H1 (cell line): Measurements from ENCODE around the gene CYP46A1. TPM values are rescaled to one million over a fixed set of nuclear protein-coding genes. Genes with fewer than 3 reads are reported as not detected.
A peak's percentile ranks its signal among the peaks of the same experiment; 100 is the strongest.

ENCODE experiments used
- CTCF ChIA-PET: fragments of 300-600 bp; sonication (Branson Sonifier 250); formaldehyde crosslinking; loops from one replicate; lab custom pipeline; 2021; ENCODE audit not compliant: partially characterized antibody; lab: Charles Lee
- POLR2A ChIA-PET: fragments of 300-600 bp; sonication (Branson Sonifier 250); formaldehyde crosslinking; loops from one replicate; lab custom pipeline; 2021; ENCODE audit warnings: inconsistent platforms; ENCODE audit not compliant: partially characterized antibody; lab: Charles Lee
- DNase-seq, 2 experiments: peaks; one replicate each; pipeline versions ENCODE4 v3.0.0 to v3.0.0-alpha.2; 2010 to 2022; ENCODE audit warnings: low spot score in 2 of 2, low read depth in 1 of 2, mixed read lengths in 1 of 2
- FAIRE-seq: peaks from 2 replicates; lab custom pipeline; 2011; peaks lifted over from hg19 to GRCh38; lab: Jason Lieb, UNC
- H2AFZ ChIP-seq: 2 replicates; pipeline ENCODE4 v1.8.1; 2012; ENCODE audit warnings: low read length, inconsistent platforms
- H2AK5ac ChIP-seq: 2 replicates; pipeline ENCODE4 v1.6.1; 2013; ENCODE audit warnings: low read depth, low read length
- H2BK120ac ChIP-seq: replicated peaks from 2 replicates; pipeline ENCODE3; 2013; ENCODE audit warnings: low read depth, low read length, inconsistent platforms
- H2BK12ac ChIP-seq: 2 replicates; pipeline ENCODE4 v1.6.1; 2013; ENCODE audit warnings: low read depth, low read length
- H2BK15ac ChIP-seq: 2 replicates; pipeline ENCODE4 v1.6.1; 2013; ENCODE audit warnings: low read length
- H2BK20ac ChIP-seq: 2 replicates; pipeline ENCODE4 v1.6.1; 2013; ENCODE audit warnings: low read length
- H2BK5ac ChIP-seq: 2 replicates; pipeline ENCODE4 v1.6.1; 2013; ENCODE audit warnings: low read depth, low read length
- H3K14ac ChIP-seq: 2 replicates; pipeline ENCODE4 v1.6.1; 2013; ENCODE audit warnings: inconsistent platforms; ENCODE audit not compliant: insufficient read length
- H3K18ac ChIP-seq: 2 replicates; pipeline ENCODE4 v1.6.1; 2013; ENCODE audit warnings: low read length; ENCODE audit errors: extremely low read depth
- H3K23ac ChIP-seq: 2 replicates; pipeline ENCODE4 v1.6.1; 2013; ENCODE audit warnings: inconsistent platforms; ENCODE audit not compliant: insufficient read length
- H3K23me2 ChIP-seq: 2 replicates; pipeline ENCODE4 v1.6.1; 2013; ENCODE audit warnings: low read depth, low read length
- H3K27ac ChIP-seq: 2 replicates; pipeline ENCODE4 v1.6.1; 2011; ENCODE audit warnings: low read depth, low read length, inconsistent platforms
- H3K27me3 ChIP-seq, 4 experiments: replicated peaks in 1 of 4; 1 replicate in 1 of 4; 2 replicates in 3 of 4; pipeline versions ENCODE4 v1.6.1 to v1.8.1; 2011 to 2013; ENCODE audit warnings: low read length in 3 of 4, mild to moderate bottlenecking in 3 of 4, inconsistent platforms in 2 of 4, mixed read lengths in 2 of 4, moderate library complexity in 1 of 4; ENCODE audit not compliant: control insufficient read depth in 3 of 4, insufficient read depth in 3 of 4; ENCODE audit errors: extremely low read depth in 1 of 4
- H3K36me3 ChIP-seq, 4 experiments: 2 replicates each; pipeline versions ENCODE4 v1.6.1 to v1.8.1; 2011 to 2013; ENCODE audit warnings: mild to moderate bottlenecking in 4 of 4, low read length in 3 of 4, moderate library complexity in 2 of 4, control low read depth in 1 of 4, inconsistent platforms in 1 of 4; ENCODE audit not compliant: insufficient read depth in 4 of 4, control insufficient read depth in 2 of 4
- H3K4ac ChIP-seq: replicated peaks from 2 replicates; pipeline ENCODE3; 2013; ENCODE audit warnings: low read length, low read depth, mixed read lengths, inconsistent platforms; ENCODE audit not compliant: insufficient read length
- H3K4me1 ChIP-seq, 4 experiments: replicated peaks in 1 of 4; 1 replicate in 1 of 4; 2 replicates in 3 of 4; pipeline versions ENCODE4 v1.6.1 to v1.8.1; 2011 to 2013; ENCODE audit warnings: low read length in 3 of 4, inconsistent platforms in 2 of 4, mixed read lengths in 1 of 4; ENCODE audit not compliant: insufficient read depth in 4 of 4, control insufficient read depth in 3 of 4
- H3K4me2 ChIP-seq, 2 experiments: 2 replicates each; pipeline versions ENCODE4 v1.6.1 to v1.8.1; 2011 to 2013; ENCODE audit warnings: low read depth in 2 of 2, low read length in 2 of 2, control low read depth in 1 of 2, inconsistent platforms in 1 of 2, mild to moderate bottlenecking in 1 of 2; ENCODE audit not compliant: insufficient read depth in 1 of 2
- H3K4me3 ChIP-seq, 4 experiments: fragments of 200-600, 300-600 bp in 1 of 4; sonication (generic), shearing (Covaris generic), sonication (Bioruptor Twin) in 1 of 4; 2 replicates each; pipeline versions ENCODE4 v1.5.1 to v1.8.1; 2011 to 2016; ENCODE audit warnings: low read length in 4 of 4, low read depth in 3 of 4, control low read depth in 2 of 4, inconsistent platforms in 2 of 4, mild to moderate bottlenecking in 2 of 4, mixed read lengths in 1 of 4, moderate library complexity in 1 of 4; ENCODE audit not compliant: insufficient read depth in 2 of 4; ENCODE audit errors: extremely low read depth in 1 of 4
- H3K56ac ChIP-seq: replicated peaks from 2 replicates; pipeline ENCODE3; 2013; ENCODE audit warnings: low read depth, mild to moderate bottlenecking, mixed read lengths, low read length, inconsistent platforms; ENCODE audit not compliant: insufficient read length
- H3K79me1 ChIP-seq: 2 replicates; pipeline ENCODE4 v1.6.1; 2013; ENCODE audit warnings: low read depth, low read length, control low read depth
- H3K79me2 ChIP-seq, 2 experiments: 2 replicates each; pipeline versions ENCODE4 v1.6.1 to v1.8.1; 2012 to 2013; ENCODE audit warnings: low read length in 2 of 2, mild to moderate bottlenecking in 2 of 2, inconsistent platforms in 1 of 2; ENCODE audit not compliant: insufficient read depth in 2 of 2, control insufficient read depth in 1 of 2
- H3K9ac ChIP-seq, 4 experiments: replicated peaks in 1 of 4; 1 replicate in 1 of 4; 2 replicates in 3 of 4; pipeline versions ENCODE4 v1.6.1 to v1.8.1; 2011 to 2013; ENCODE audit warnings: low read depth in 3 of 4, low read length in 3 of 4, control low read depth in 2 of 4, mild to moderate bottlenecking in 2 of 4, moderate library complexity in 2 of 4, inconsistent platforms in 1 of 4; ENCODE audit errors: extremely low read depth in 1 of 4
- H3K9me3 ChIP-seq, 2 experiments: 2 replicates each; pipeline versions ENCODE4 v1.6.1 to v1.8.1; 2012 to 2013; ENCODE audit warnings: mild to moderate bottlenecking in 2 of 2, moderate library complexity in 2 of 2, control low read depth in 1 of 2, inconsistent platforms in 1 of 2, low read depth in 1 of 2, low read length in 1 of 2, mixed read lengths in 1 of 2; ENCODE audit not compliant: insufficient read depth in 2 of 2
- H4K20me1 ChIP-seq, 2 experiments: replicated peaks in 1 of 2; 2 replicates each; pipeline versions ENCODE3 to v1.8.1; 2011 to 2013; ENCODE audit warnings: inconsistent platforms in 2 of 2, low read length in 2 of 2, mild to moderate bottlenecking in 1 of 2; ENCODE audit not compliant: insufficient read depth in 2 of 2, control insufficient read depth in 1 of 2
- H4K5ac ChIP-seq: 2 replicates; pipeline ENCODE4 v1.6.1; 2013; ENCODE audit warnings: low read length, low read depth, mixed read lengths, inconsistent platforms; ENCODE audit not compliant: insufficient read length
- H4K8ac ChIP-seq: 2 replicates; pipeline ENCODE4 v1.8.0; 2013; ENCODE audit warnings: mild to moderate bottlenecking, moderate library complexity, low read length, inconsistent platforms; ENCODE audit not compliant: insufficient read depth; ENCODE audit errors: extremely low read depth
- H4K91ac ChIP-seq: replicated peaks from 2 replicates; pipeline ENCODE3; 2013; ENCODE audit warnings: low read length, mixed read lengths, inconsistent platforms; ENCODE audit not compliant: insufficient read length
- POLR2AphosphoS5 ChIP-seq: IDR thresholded peaks from 2 replicates; pipeline ENCODE4 v1.6.1; 2011; ENCODE audit warnings: low read depth, low read length
- RNF2 ChIP-seq: fragments of 200-900, 300-1000 bp; sonication (generic); IDR thresholded peaks from 2 replicates; pipeline ENCODE4 v1.7.1; 2016; ENCODE audit warnings: borderline replicate concordance, low read depth, mild to moderate bottlenecking, antibody characterized with exemption, low read length; ENCODE audit not compliant: poor library complexity, severe bottlenecking; ENCODE audit errors: missing control alignments
- SIX5 ChIP-seq: IDR thresholded peaks from 2 replicates; pipeline ENCODE4 v1.6.1; 2011; ENCODE audit warnings: mild to moderate bottlenecking, low read depth, low read length
- WGBS, 2 experiments: shearing (Covaris generic) in 1 of 2; methylation state at CpG; one replicate each; pipeline versions ENCODE4 v1.1.6 to v1.1.7; 2013 to 2015; ENCODE audit warnings: low lambda C conversion rate in 2 of 2, mixed read lengths in 2 of 2, inconsistent platforms in 1 of 2, low coverage in 1 of 2, missing lambda C conversion rate in 1 of 2; ENCODE audit not compliant: insufficient replicate concordance in 2 of 2, insufficient coverage in 1 of 2, insufficient read length in 1 of 2; ENCODE audit errors: extremely low coverage in 1 of 2, missing lambda C conversion rate in 1 of 2; 5-methylcytosine and 5-hydroxymethylcytosine counted together
- polyA plus RNA-seq, 7 experiments: library from polyadenylated mRNA; depleted of rRNA in 3 of 7; stranded (reverse) in 5 of 7; unstranded in 2 of 7; fragments of >200 nt in 5 of 7; fragments of 200-250 nt in 2 of 7; gene quantifications; 1 replicate in 5 of 7; 2 replicates in 1 of 7; 4 replicates in 1 of 7; pipeline versions ENCODE4 v1.2.1 to v1.2.3, GENCODE V29; 2011 to 2013; ENCODE audit warnings: missing spikeins in 2 of 7, mixed read lengths in 2 of 7
- total RNA-seq: library from RNA; stranded (reverse); fragmentation: NEBNext Ultra II Directional; extraction: Animal tissue kit (Norgen Biotek cat#: 25700); gene quantifications from 2 replicates; pipeline ENCODE4 v1.2.1, GENCODE V29; 2021

Gene CYP46A1
- total and polyA plus RNA-seq, 2 of the 8 experiments (the other 6 are each of a cell fraction or from before 2014, with no cell fraction given): 0.41 to 1.3 TPM

GRCh38 chr14:99750746-99751450, 66.8 kb downstream of the CYP46A1 start:
- CTCF ChIA-PET: interaction anchor here (0.6 to 17.3 kb wide), 15 partner anchors 9 to 526 kb away, joined by 3 to 237 read pairs (median 4); no protein-coding TSS in a partner anchor
- H3K23me2 ChIP-seq: no peaks in the 10 kb centered on the region

More at GRCh38 chr14:99750746-99751450, 66.8 kb downstream of the CYP46A1 start:
- Histone ChIP-seq H3K79me1 (no peaks in the 10 kb centered on the region), H4K5ac (no peak overlapping the region), H2AFZ (no peak overlapping the region), H2BK120ac (no peak overlapping the region), H2BK20ac (0 out of 2 replicates have a peak overlapping the region, but pooled peaks have one; percentile 9), H3K9ac (no peak overlapping the region), H4K20me1 (no peaks in the 10 kb centered on the region), H3K23ac (no peak overlapping the region), H4K8ac (no peak overlapping the region), H2AK5ac (no peak overlapping the region), H3K4me1 (peaks cover 0 to 10% (median 2%) of the 10 kb centered on the region in 4 experiments; a peak in 3 of 7 replicates), H3K27me3 (no peaks in the 10 kb centered on the region), H3K14ac (no peak overlapping the region), H3K27ac (no peak overlapping the region), H4K91ac (no peak overlapping the region), H3K4me3 (no peak overlapping the region), H3K18ac (no peak overlapping the region), H3K4me2 (no peak overlapping the region), H3K79me2 (no peaks in the 10 kb centered on the region), H3K36me3 (no peaks in the 10 kb centered on the region), H2BK15ac (0 out of 2 replicates have a peak overlapping the region, but pooled peaks have one; percentile 0), H3K4ac (peak overlapping the region; percentile 92), H2BK5ac (no peak overlapping the region), H2BK12ac (peak overlapping the region; percentile 71; the same call in 1 of the 2 replicates), H3K9me3 (no peaks in the 10 kb centered on the region), H3K56ac (no peak overlapping the region)
- FAIRE-seq (no peak), DNase-seq (no peak)
- 92% methylated on average over 11 of the region's 11 CpGs; no CpG with 5 or more reads in 1 of the 2 experiments for WGBS, 2 experiments
- POLR2A ChIA-PET: no interaction called here
- TF ChIP-seq POLR2AphosphoS5 (no peak), RNF2 (no peak), SIX5 (no peak)
